Subcutaneous adipose tissue (tissue), 4 donors: Measurements from ENCODE around the gene CSTB. TPM values are rescaled to one million over a fixed set of nuclear protein-coding genes. Genes with fewer than 3 reads are reported as not detected.

Experiments used
- CTCF ChIP-seq: fragments of 450-650 bp; IDR thresholded peaks from one replicate; pipeline ENCODE4 v1.5.1; 2016; ENCODE audit warnings: low read depth, mild to moderate bottlenecking, control low read depth, antibody characterized with exemption, moderate library complexity
- total RNA-seq, 4 donors: library from RNA; depleted of rRNA; stranded (reverse); fragments of >200 nt; gene quantifications; one replicate each; pipeline ENCODE4 v1.1.0, GENCODE V29; 2016

CSTB gene
- total RNA-seq, 4 donors from 2014 or later = 14.5 to 61.4 (median 34.9) TPM

- no peak for TF ChIP-seq CTCF
These were observed 41.3 kb upstream of the CSTB start for GRCh38 chr21:43817157-43818086.

- TF ChIP-seq CTCF = no peak
These were observed 40.5 kb upstream of the CSTB start for GRCh38 chr21:43816611-43817071.

GRCh38 chr21:43815991-43816390, 39.9 kb upstream of the CSTB start:
- no peak for TF ChIP-seq CTCF

- TF ChIP-seq CTCF = no peak
These were observed 39.1 kb upstream of the CSTB start for GRCh38 chr21:43815107-43815613.

GRCh38 chr21:43814215-43815106, 38.4 kb upstream of the CSTB start:
- TF ChIP-seq CTCF = no peak

GRCh38 chr21:43813656-43813980, 37.5 kb upstream of the CSTB start:
- no peak for TF ChIP-seq CTCF
